Fibroblast of villous mesenchyme (primary cell): Measurements from ENCODE around the gene ZCCHC24. TPM values are rescaled to one million over a fixed set of nuclear protein-coding genes. Genes with fewer than 3 reads are reported as not detected.

Experiments
- DNase-seq: peaks from one replicate; pipeline ENCODE4 v3.0.0-alpha.2; 2010; ENCODE audit warnings: low read depth
- H3K4me3 ChIP-seq: 2 replicates; pipeline ENCODE4 v1.5.1; 2011; ENCODE audit warnings: low read depth, mild to moderate bottlenecking, low read length
- total RNA-seq: library from RNA; depleted of rRNA; stranded (reverse); fragments of >200 nt; gene quantifications from 2 replicates; pipeline ENCODE4 v1.2.3, GENCODE V29; 2012
- TF ChIP-seq, protein P1 (sequence below): IDR thresholded peaks from 2 replicates; pipeline ENCODE4 v1.5.1; 2012; ENCODE audit warnings: low read depth, mild to moderate bottlenecking, low read length; ENCODE audit not compliant: insufficient read depth

The ZCCHC24 gene
- total RNA-seq, 1 donor, result 36.7 TPM

DNA sequence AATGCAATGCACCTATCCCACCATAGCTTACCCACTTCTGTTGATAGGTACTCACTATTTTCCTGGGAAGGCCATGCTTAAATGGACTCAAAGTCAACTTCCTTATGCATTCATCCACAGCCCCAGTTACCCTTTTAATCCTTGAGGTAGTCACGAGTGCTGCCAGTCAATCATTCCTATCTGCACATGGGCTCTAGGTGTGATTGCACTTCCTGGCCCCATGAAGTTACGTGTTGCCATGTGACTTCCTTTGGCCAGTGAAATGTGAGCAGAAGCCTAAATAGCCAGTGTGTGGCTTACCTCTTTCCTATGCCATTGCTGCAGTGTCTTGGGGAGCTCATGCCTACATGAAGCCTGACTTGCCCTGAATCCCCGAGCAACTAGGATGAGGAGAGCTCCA, 43.4 kb upstream of the ZCCHC24 start:
- TF ChIP-seq, protein P1, sequence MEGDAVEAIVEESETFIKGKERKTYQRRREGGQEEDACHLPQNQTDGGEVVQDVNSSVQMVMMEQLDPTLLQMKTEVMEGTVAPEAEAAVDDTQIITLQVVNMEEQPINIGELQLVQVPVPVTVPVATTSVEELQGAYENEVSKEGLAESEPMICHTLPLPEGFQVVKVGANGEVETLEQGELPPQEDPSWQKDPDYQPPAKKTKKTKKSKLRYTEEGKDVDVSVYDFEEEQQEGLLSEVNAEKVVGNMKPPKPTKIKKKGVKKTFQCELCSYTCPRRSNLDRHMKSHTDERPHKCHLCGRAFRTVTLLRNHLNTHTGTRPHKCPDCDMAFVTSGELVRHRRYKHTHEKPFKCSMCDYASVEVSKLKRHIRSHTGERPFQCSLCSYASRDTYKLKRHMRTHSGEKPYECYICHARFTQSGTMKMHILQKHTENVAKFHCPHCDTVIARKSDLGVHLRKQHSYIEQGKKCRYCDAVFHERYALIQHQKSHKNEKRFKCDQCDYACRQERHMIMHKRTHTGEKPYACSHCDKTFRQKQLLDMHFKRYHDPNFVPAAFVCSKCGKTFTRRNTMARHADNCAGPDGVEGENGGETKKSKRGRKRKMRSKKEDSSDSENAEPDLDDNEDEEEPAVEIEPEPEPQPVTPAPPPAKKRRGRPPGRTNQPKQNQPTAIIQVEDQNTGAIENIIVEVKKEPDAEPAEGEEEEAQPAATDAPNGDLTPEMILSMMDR, result no peak
- no peak overlapping the region for H3K4me3 ChIP-seq
- no peak for DNase-seq

DNA sequence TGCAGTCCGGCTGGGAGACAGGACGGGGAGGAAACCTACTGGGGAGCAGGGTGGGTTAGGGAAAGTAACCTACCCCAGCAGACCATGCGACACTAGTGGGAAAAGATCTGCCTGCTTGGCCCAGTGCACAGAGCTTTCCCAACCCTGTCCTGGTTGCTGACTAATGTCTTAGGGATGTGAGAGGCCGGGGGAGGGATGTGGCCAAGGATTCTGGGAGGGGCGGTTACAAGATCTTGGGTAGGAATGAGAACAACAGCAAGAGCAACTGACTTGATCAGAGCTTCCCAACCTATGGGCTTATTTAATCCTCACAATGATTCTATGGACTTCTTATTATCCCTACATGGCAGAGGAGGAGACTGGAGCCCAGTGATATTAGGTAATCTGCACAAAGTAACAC, 42.9 kb upstream of the ZCCHC24 start:
- TF ChIP-seq, protein P1, result no peak
- no peak overlapping the region for H3K4me3 ChIP-seq
- peak; percentile 95 for DNase-seq

DNA sequence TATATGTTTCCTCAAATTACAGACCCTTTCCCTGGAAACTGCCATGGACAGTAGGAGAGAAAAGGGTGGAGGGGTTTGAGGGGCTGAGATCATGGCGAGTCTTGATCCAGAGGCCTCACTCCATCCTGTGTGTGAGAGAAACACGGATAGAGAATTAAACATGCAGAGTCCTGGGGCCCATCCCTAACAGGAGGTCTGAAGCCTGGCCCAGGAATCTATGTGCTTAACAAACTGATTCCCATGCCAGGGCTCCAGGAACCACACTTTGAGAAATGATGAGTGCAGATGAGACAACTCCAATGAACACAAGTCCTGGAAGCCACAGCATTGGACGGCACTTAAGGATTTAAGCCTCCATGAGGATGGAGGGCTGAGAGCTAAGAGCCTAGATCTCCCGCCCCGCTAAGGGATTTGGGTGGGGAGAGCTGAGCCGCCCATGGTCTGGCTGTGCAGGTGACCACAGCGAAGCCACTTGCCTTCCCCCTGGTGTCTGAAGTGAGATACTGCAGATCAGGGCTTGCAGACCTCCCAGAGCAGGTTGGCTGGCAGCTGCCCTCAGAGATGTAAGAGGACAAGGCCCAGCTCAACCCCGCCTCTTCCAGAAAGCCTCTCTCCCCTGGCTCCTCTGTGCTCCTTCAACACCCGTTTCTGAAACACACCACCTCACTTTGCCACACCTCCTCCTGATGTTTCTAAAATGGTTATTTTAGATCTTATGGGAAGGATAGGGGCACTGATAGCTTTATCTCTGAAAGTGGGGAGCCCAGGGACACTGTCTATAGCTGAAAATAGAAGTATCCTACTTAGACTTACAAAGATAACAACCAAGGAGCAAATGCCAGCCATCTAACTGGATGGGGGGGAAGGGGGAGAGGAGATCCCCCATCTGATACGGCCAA, 42.1 kb upstream of the ZCCHC24 start:
- DNase-seq, result peak; percentile 75
- TF ChIP-seq, protein P1, result peak; percentile 78
- H3K4me3 ChIP-seq, result no peak overlapping the region

DNA sequence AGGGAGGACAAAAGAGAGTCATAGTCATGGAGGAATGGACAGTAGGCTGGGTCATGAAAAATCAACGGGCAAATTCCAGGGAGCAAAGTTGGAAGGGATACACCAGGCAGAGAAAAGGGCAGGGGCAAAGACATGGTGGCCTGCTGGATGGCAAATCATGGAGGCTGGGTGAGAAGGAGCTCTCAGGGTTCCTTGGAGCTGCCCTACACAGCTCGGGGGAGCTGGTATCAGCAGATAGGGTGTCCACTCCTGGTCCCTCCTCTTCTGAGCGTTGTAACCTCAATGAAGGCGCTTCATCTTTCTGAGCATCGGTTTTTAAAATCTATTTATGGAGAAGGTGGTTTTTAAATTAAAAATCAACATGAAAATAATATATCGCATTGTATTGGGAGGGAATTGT, 39.1 kb upstream of the ZCCHC24 start:
- H3K4me3 ChIP-seq, result no peak overlapping the region
- TF ChIP-seq, protein P1, result no peak
- no peak for DNase-seq

DNA sequence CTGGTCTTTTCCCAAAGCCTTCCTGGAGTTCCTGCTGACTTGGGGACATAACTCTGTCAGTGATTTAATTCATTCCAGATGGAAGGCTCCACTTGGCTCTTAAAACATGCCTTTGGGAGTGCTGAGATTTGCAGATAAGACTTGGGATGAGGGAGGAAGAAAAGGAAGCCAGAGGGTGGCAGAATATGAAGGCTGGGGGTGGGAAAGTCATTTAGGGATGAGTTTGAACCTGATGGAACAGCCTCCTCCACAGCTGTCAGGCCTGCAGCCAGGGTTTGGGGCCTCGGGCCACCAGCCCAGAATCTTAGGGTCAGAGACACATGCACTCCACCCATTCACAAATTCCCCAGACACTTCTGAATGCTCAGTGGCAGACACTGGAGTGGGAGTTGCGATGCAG, 38.5 kb upstream of the ZCCHC24 start:
- H3K4me3 ChIP-seq, result no peak overlapping the region
- TF ChIP-seq, protein P1, result no peak
- DNase-seq, result peak; percentile 94

DNA sequence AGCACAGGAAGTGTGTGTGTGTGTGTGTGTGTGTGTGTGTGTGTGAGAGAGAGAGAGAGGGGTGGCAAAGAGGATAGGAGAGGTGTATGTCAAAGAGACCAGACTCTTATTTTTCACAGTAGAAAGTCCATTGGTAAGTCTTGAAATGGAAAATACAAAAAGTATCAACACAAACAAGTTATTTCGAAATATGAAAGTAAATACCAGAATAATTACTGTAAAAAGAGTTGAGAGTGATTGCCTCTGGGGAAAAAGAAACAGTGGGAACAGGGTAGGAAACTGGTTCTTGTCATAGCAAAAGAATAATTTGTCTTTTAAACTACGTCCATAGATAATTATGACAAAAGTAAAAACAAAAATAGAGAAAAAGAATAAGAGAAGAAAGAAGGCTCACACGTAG, 37.9 kb upstream of the ZCCHC24 start:
- TF ChIP-seq, protein P1, result no peak
- no peak overlapping the region for H3K4me3 ChIP-seq
- peak; percentile 78 for DNase-seq
